Endodermal cell (in vitro differentiated cells): ENCODE data around the gene RFLNA. TPM values are rescaled to one million over a fixed set of nuclear protein-coding genes. Genes with fewer than 3 reads are reported as not detected.

Experiments used
- DNase-seq: peaks from one replicate; pipeline ENCODE4 v3.0.0-alpha.2; 2017
- H3K27ac ChIP-seq: 2 replicates; pipeline ENCODE4 v1.5.1; 2013; ENCODE audit warnings: mild to moderate bottlenecking, low read depth, low read length, moderate library complexity
- H3K27me3 ChIP-seq: 2 replicates; pipeline ENCODE4 v1.6.1; 2013; ENCODE audit warnings: mild to moderate bottlenecking, low read length, moderate library complexity; ENCODE audit not compliant: insufficient read depth, control insufficient read depth, poor library complexity, severe bottlenecking
- H3K36me3 ChIP-seq: 2 replicates; pipeline ENCODE4 v1.7.0; 2013; ENCODE audit warnings: mild to moderate bottlenecking, low read length, moderate library complexity; ENCODE audit not compliant: control insufficient read depth, insufficient read depth
- H3K4me1 ChIP-seq: one replicate; pipeline ENCODE4 v1.7.0; 2013; ENCODE audit warnings: low read length; ENCODE audit not compliant: control insufficient read depth, insufficient read depth
- H3K4me3 ChIP-seq: 2 replicates; pipeline ENCODE4 v1.5.1; 2013; ENCODE audit warnings: mild to moderate bottlenecking, low read length, moderate library complexity
- H3K9ac ChIP-seq: 2 replicates; pipeline ENCODE4 v1.6.1; 2013; ENCODE audit warnings: mild to moderate bottlenecking, low read length, moderate library complexity; ENCODE audit not compliant: poor library complexity, severe bottlenecking; ENCODE audit errors: extremely low read depth
- H3K9me3 ChIP-seq: 2 replicates; pipeline ENCODE4 v1.6.1; 2013; ENCODE audit warnings: mild to moderate bottlenecking, low read length, moderate library complexity; ENCODE audit not compliant: control insufficient read depth
- H3K27ac Mint-ChIP-seq: 2 replicates; pipeline ENCODE4 v1.8.0; 2020; ENCODE audit warnings: mixed read lengths
- H3K27me3 Mint-ChIP-seq: 2 replicates; pipeline ENCODE4 v1.8.0; 2021; ENCODE audit warnings: mild to moderate bottlenecking, mixed read lengths; ENCODE audit not compliant: insufficient read depth
- H3K36me3 Mint-ChIP-seq: 2 replicates; pipeline ENCODE4 v1.8.0; 2020; ENCODE audit warnings: low read depth, mixed read lengths
- H3K4me1 Mint-ChIP-seq: 2 replicates; pipeline ENCODE4 v1.8.0; 2020; ENCODE audit warnings: mixed read lengths
- H3K4me3 Mint-ChIP-seq: 2 replicates; pipeline ENCODE4 v1.8.0; 2020; ENCODE audit warnings: mild to moderate bottlenecking, moderate library complexity, mixed read lengths
- H3K9me3 Mint-ChIP-seq: 2 replicates; pipeline ENCODE4 v1.8.0; 2020; ENCODE audit warnings: mild to moderate bottlenecking, mixed read lengths
- WGBS, 2 experiments: methylation state at CpG; one replicate each; pipeline versions ENCODE4 v1.1.5 to v1.1.7; 2013; ENCODE audit warnings: missing lambda C conversion rate in 2 of 2, mixed read lengths in 1 of 2; ENCODE audit not compliant: insufficient coverage in 1 of 2, insufficient read length in 1 of 2; 5-methylcytosine and 5-hydroxymethylcytosine counted together
- total RNA-seq, 2 donors: library from RNA; stranded (reverse); fragmentation: NEBNext Ultra II Directional in 1 of 2; extraction: Animal tissue kit (Norgen Biotek cat#: 25700) in 1 of 2; gene quantifications; 2 replicates in 1 of 2; 3 replicates in 1 of 2; pipeline ENCODE4 v1.2.1, GENCODE V29; 2021
- TF ChIP-seq, protein P1 (sequence below): fragments of 200-600 bp; sonication (generic); conservative IDR thresholded peaks from 2 replicates; pipeline ENCODE4 v1.5.0; 2021; ENCODE audit warnings: antibody characterized with exemption, mild to moderate bottlenecking

The RFLNA gene
- total RNA-seq, 2 donors from 2014 or later: 1.2 to 2.0 TPM

GRCh38 chr12:124284368-124284767 is 10.5 kb upstream of the RFLNA start:
- peaks cover 21% of the 10 kb centered on the region for H3K9me3 Mint-ChIP-seq
- Histone ChIP-seq H3K27ac (no peak overlapping the region), H3K9me3 (peaks cover 28% of the 10 kb centered on the region), H3K4me3 (no peak overlapping the region), H3K27me3 (no peaks in the 10 kb centered on the region), H3K4me1 (peaks cover 2% of the 10 kb centered on the region), H3K36me3 (no peaks in the 10 kb centered on the region), H3K9ac (no peak overlapping the region)
- H3K4me3 Mint-ChIP-seq: no peak overlapping the region
- TF ChIP-seq, protein P1, sequence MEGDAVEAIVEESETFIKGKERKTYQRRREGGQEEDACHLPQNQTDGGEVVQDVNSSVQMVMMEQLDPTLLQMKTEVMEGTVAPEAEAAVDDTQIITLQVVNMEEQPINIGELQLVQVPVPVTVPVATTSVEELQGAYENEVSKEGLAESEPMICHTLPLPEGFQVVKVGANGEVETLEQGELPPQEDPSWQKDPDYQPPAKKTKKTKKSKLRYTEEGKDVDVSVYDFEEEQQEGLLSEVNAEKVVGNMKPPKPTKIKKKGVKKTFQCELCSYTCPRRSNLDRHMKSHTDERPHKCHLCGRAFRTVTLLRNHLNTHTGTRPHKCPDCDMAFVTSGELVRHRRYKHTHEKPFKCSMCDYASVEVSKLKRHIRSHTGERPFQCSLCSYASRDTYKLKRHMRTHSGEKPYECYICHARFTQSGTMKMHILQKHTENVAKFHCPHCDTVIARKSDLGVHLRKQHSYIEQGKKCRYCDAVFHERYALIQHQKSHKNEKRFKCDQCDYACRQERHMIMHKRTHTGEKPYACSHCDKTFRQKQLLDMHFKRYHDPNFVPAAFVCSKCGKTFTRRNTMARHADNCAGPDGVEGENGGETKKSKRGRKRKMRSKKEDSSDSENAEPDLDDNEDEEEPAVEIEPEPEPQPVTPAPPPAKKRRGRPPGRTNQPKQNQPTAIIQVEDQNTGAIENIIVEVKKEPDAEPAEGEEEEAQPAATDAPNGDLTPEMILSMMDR: no peak
- H3K36me3 Mint-ChIP-seq: no peaks in the 10 kb centered on the region
- H3K27me3 Mint-ChIP-seq: peaks cover 3% of the 10 kb centered on the region
- no peak overlapping the region for H3K27ac Mint-ChIP-seq
- 89 to 93% methylated on average over 3 to 5 of the region's 5 CpGs for WGBS, 2 experiments
- DNase-seq: no peak
- peaks cover 13% of the 10 kb centered on the region for H3K4me1 Mint-ChIP-seq

- no peaks in the 10 kb centered on the region for H3K36me3 Mint-ChIP-seq
- H3K9me3 Mint-ChIP-seq: peaks cover 21% of the 10 kb centered on the region
- Histone ChIP-seq H3K9me3 (peaks cover 20% of the 10 kb centered on the region), H3K27ac (no peak overlapping the region), H3K4me3 (no peak overlapping the region), H3K27me3 (no peaks in the 10 kb centered on the region), H3K9ac (no peak overlapping the region), H3K4me1 (peaks cover 2% of the 10 kb centered on the region), H3K36me3 (no peaks in the 10 kb centered on the region)
- no peak overlapping the region for H3K4me3 Mint-ChIP-seq
- WGBS, 2 experiments: 94 to 96% methylated on average over 5 to 8 of the region's 8 CpGs
- peaks cover 19% of the 10 kb centered on the region for H3K4me1 Mint-ChIP-seq
- H3K27ac Mint-ChIP-seq: no peak overlapping the region
- no peak for DNase-seq
- peaks cover 3% of the 10 kb centered on the region for H3K27me3 Mint-ChIP-seq
- TF ChIP-seq, protein P1: no peak
These were observed 8.5 kb upstream of the RFLNA start for GRCh38 chr12:124286414-124286813.

DNA sequence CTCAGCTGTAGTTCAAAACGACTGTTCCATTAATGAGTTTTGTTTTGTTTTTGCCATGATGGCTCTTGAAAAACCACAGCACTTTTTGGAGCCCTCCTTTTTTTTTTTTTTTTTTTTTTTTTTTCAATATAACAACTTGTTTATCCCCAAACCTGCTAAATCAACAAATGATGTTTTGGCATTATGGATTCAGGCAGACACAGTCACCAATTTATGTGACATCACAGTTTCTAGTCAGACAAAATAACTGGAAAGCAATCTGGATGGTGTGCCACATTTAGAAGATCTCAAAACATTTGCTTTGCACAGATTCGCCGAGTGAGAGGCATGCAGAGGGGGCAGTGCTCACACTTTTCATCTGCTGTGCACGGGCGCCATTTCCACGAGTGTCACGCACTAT is 7.9 kb upstream of the RFLNA start:
- DNase-seq: no peak
- TF ChIP-seq, protein P1: no peak
- Histone ChIP-seq H3K36me3 (no peaks in the 10 kb centered on the region), H3K27ac (no peak overlapping the region), H3K4me3 (no peak overlapping the region), H3K9me3 (peaks cover 20% of the 10 kb centered on the region), H3K27me3 (no peaks in the 10 kb centered on the region), H3K9ac (no peak overlapping the region), H3K4me1 (peaks cover 2% of the 10 kb centered on the region)
- no peak overlapping the region for H3K4me3 Mint-ChIP-seq
- WGBS, 2 experiments: 84 to 85% methylated on average over 7 of the region's 7 CpGs
- H3K4me1 Mint-ChIP-seq: peaks cover 19% of the 10 kb centered on the region
- peaks cover 21% of the 10 kb centered on the region for H3K9me3 Mint-ChIP-seq
- peaks cover 5% of the 10 kb centered on the region for H3K27me3 Mint-ChIP-seq
- H3K36me3 Mint-ChIP-seq: no peaks in the 10 kb centered on the region
- no peak overlapping the region for H3K27ac Mint-ChIP-seq
